Measurements from ENCODE around the gene MTMR6. TPM values are rescaled to one million over a fixed set of nuclear protein-coding genes. Genes with fewer than 3 reads are reported as not detected.

Gene MTMR6
- 10 to 100 TPM in 3 of 4 donors, 1 to 10 TPM in 1; 6.5 to 14.9 (median 13.2) TPM for total RNA-seq

DNA sequence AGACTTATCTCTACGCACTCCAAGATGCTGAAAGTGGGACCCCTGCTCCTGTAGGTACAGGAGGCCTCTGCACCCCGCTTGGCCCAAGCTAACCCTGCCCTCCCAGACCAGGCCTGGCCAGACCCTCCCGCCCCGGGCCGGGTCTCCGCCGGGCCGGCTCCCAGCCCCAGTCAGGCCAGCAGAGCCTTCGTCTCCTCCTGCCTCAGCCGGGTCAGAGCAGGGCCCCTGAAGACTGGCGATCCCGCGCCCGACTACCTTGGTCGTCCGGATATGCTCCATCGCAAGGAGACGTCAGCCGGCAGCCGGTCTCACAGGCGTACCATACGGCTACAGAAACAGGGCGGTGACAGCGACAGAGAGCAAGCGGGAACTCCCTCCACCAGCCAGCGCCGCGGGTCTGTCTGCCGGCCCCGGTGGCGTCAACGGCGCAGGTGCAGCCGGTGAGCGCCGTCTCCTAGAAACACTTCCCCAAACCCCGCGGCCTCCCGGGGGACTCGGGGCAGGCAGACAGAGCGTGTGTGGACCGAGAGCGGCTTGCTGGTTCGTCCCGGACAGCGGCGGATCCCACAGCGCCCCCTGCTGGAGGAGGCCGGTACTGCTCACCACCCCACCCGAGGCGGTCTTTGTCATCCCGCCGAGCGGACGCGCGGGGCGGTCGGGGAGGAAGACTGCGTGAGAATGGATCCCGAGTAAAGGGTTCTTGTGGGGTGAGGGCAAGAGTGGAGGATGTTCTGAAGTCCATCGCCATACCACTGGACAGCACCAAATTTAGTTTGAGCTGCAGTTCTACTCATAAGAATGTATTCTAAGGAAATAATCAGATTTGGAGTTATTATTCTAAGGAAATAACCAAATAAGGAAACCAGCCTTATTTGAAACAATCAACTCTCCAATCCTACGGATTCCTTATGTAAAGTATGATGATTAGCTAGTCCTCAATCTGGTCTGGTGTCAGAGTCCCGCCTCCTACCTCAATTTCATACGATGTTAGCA is at the start of gene MTMR6:
MTMR6 (minus strand) TSS at position 520 of the 993 bp plus-strand sequence; CDS start at position 279, 241 bp downstream.
- peaks cover 0 to 36% (median 14%) of the 10 kb centered on the region in 3 donors for H3K4me1 ChIP-seq
- intact Hi-C loops (cut with DNase I), result no loop called here
- peaks cover 0 to 16% (median 0%) of the 10 kb centered on the region in 4 donors for H3K27me3 ChIP-seq
- H3K36me3 ChIP-seq, result no peaks in the 10 kb centered on the region
- WGBS, 2 donors, result 2 to 5% methylated on average over 7 to 12 of the region's 65 CpGs
- peak in 2 of 4 donors; percentile 71 to 76 for TF ChIP-seq POLR2A (IDR thresholded peaks at IDR 0.05)
- TF ChIP-seq, protein P1, sequence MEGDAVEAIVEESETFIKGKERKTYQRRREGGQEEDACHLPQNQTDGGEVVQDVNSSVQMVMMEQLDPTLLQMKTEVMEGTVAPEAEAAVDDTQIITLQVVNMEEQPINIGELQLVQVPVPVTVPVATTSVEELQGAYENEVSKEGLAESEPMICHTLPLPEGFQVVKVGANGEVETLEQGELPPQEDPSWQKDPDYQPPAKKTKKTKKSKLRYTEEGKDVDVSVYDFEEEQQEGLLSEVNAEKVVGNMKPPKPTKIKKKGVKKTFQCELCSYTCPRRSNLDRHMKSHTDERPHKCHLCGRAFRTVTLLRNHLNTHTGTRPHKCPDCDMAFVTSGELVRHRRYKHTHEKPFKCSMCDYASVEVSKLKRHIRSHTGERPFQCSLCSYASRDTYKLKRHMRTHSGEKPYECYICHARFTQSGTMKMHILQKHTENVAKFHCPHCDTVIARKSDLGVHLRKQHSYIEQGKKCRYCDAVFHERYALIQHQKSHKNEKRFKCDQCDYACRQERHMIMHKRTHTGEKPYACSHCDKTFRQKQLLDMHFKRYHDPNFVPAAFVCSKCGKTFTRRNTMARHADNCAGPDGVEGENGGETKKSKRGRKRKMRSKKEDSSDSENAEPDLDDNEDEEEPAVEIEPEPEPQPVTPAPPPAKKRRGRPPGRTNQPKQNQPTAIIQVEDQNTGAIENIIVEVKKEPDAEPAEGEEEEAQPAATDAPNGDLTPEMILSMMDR (IDR thresholded peaks at IDR 0.05), result peak; percentile 99 to 100 (median 100)
- peak; percentile 73 for DNase-seq
- no peaks in the 10 kb centered on the region for H3K9me3 ChIP-seq
- peak within 1 kb of the TSS; percentile 90 to 93 (median 92) for H3K27ac ChIP-seq
- peak within 1 kb of the TSS; percentile 80 to 87 (median 86) for H3K4me3 ChIP-seq

DNA sequence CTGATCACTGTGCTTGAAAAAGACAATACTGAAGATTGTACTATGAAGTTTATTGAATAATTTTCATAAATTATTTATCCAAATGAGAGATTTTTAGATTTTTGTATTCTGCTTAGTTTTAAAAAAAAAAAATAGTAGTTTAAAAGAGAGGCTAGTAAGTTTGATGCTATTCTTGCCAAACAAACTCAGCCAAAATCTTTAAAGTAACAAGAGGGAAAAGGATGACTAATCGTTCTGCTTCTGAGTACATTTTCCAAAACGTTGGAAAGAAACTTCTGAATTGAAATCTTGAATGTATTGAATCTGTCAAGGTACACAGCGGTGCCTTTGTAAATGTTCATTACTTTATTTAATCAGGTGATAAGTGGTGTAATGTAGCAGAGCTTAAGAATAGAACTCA is 48.6 kb upstream of the MTMR6 start:
- H3K9me3 ChIP-seq, result no peaks in the 10 kb centered on the region
- peaks cover 0 to 73% (median 3%) of the 10 kb centered on the region in 3 donors for H3K36me3 ChIP-seq
- TF ChIP-seq, protein P1 (IDR thresholded peaks at IDR 0.05), result no peak
- TF ChIP-seq POLR2A (IDR thresholded peaks at IDR 0.05), result no peak
- H3K4me3 ChIP-seq, result no peak overlapping the region
- DNase-seq, result no peak
- H3K27me3 ChIP-seq, result no peaks in the 10 kb centered on the region
- intact Hi-C loops (cut with DNase I), result no loop called here
- 21 to 31% methylated on average over 3 of the region's 3 CpGs for WGBS, 2 donors
- H3K4me1 ChIP-seq, result no peaks in the 10 kb centered on the region
- no peak overlapping the region for H3K27ac ChIP-seq

DNA sequence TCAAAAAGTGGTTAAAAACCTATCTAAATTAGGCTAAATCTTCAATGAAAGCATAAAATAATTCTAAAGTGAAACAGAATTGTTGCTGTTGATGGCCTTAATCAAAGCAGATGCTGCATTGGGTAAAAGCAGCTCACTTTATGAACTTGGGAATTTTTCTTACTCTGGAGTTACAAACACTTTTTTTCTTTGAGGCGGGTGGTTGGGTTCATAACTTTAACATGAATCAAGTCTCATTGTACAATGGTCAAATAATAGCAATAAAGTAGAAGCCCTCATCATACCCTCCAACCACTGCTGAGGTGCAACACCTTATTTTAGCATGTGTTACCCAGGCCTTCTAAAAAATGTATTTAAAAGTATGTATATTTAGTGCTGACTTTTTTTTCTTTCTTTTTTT is 43.3 kb upstream of the MTMR6 start:
- Histone ChIP-seq H3K4me1 (no peaks in the 10 kb centered on the region), H3K9me3 (no peaks in the 10 kb centered on the region), H3K27ac (no peak overlapping the region), H3K27me3 (no peaks in the 10 kb centered on the region), H3K4me3 (no peak overlapping the region), H3K36me3 (peaks cover 0 to 88% (median 23%) of the 10 kb centered on the region in 3 donors)
- 85 to 86% methylated on average over 1 of the region's 1 CpG for WGBS, 2 donors
- intact Hi-C loops (cut with DNase I), result no loop called here
- TF ChIP-seq, protein P1 (IDR thresholded peaks at IDR 0.05), result no peak
- TF ChIP-seq POLR2A (IDR thresholded peaks at IDR 0.05), result no peak
- no peak for DNase-seq

DNA sequence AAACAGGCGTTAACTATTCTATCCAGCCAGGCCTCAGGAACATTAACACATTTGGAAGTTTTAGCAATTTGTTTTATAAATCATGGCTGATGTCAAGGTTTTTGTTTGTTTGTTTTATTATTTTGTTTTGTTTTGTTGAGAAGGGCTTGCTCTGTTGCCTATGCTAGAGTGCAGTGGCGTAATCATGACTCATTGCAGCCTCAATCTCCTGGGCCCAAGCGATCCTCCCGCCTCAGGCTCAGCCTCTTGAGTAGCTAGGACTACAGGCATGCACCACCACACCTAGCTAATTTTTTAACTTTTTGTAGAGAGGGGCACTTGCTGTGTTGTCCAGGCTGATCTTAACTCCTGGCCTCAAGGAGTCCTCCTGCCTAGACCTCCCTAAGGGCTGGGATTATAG is 42.4 kb upstream of the MTMR6 start:
- H3K27ac ChIP-seq, result no peak overlapping the region
- peaks cover 0 to 96% (median 31%) of the 10 kb centered on the region in 3 donors for H3K36me3 ChIP-seq
- intact Hi-C loops (cut with DNase I), result no loop called here
- no peaks in the 10 kb centered on the region for H3K9me3 ChIP-seq
- no peaks in the 10 kb centered on the region for H3K4me1 ChIP-seq
- TF ChIP-seq, protein P1 (IDR thresholded peaks at IDR 0.05), result no peak
- no peak for TF ChIP-seq POLR2A (IDR thresholded peaks at IDR 0.05)
- no peak for DNase-seq
- WGBS, 2 donors, result 92 to 96% methylated on average over 4 of the region's 4 CpGs
- no peak overlapping the region for H3K4me3 ChIP-seq
- H3K27me3 ChIP-seq, result no peaks in the 10 kb centered on the region

DNA sequence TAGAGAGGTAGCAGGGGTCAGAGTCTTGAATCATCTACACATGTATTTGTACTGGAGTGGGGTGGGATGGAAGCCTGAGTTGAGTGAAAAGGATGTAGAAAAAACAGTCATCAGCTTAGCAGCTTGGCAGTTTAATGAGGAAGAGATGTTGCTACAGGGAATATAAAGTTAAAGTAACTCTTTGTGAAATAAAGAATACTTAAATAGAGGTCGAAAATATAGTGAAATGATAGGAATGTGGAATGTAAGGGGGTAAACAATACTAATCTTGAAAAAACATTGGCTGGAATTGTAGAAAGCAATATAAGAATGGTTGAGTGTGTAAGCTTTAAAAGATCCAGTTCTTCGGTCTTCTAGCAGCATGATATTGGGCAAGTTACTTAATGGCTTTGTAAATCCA is 36.8 kb upstream of the MTMR6 start:
- WGBS, 2 donors, result 78 to 82% methylated on average over 2 of the region's 2 CpGs
- no peaks in the 10 kb centered on the region for H3K4me1 ChIP-seq
- TF ChIP-seq, protein P1 (IDR thresholded peaks at IDR 0.05), result no peak
- no peak for TF ChIP-seq POLR2A (IDR thresholded peaks at IDR 0.05)

More for the DNA sequence above, 36.8 kb upstream of the MTMR6 start:
- H3K4me3 ChIP-seq, result no peak overlapping the region
- no peak for DNase-seq
- peaks cover 0 to 100% (median 41%) of the 10 kb centered on the region in 3 donors for H3K36me3 ChIP-seq
- intact Hi-C loops (cut with DNase I), result no loop called here
- H3K27me3 ChIP-seq, result no peaks in the 10 kb centered on the region
- no peaks in the 10 kb centered on the region for H3K9me3 ChIP-seq
- no peak overlapping the region for H3K27ac ChIP-seq

Measured in esophagus squamous epithelium (tissue), 5 donors.